Psoas muscle (tissue), 8 donors: ENCODE data around the gene MDFIC. TPM values are rescaled to one million over a fixed set of nuclear protein-coding genes. Genes with fewer than 3 reads are reported as not detected.

Experiments used
- ATAC-seq, 4 donors: fragments of 200-7000 bp; cut with Tn5 transposase; one replicate each; pipeline ENCODE4 v1.9.1; 2020; ENCODE audit warnings: moderate library complexity in 3 of 4, mild to moderate bottlenecking in 2 of 4
- DNase-seq, 2 donors: peaks; one replicate each; pipeline ENCODE4 v3.0.0-alpha.2; 2020
- H3K27ac ChIP-seq: fragments of 200-600 bp; one replicate; pipeline ENCODE4 v1.8.0; 2022
- H3K27me3 ChIP-seq, 3 donors: fragments of 200-600 bp in 1 of 3; one replicate each; pipeline versions ENCODE4 v1.6.1 to v1.8.0; 2013 to 2022; ENCODE audit warnings: low read length in 2 of 3, mild to moderate bottlenecking in 2 of 3, moderate library complexity in 1 of 3; ENCODE audit not compliant: insufficient read depth in 3 of 3
- H3K36me3 ChIP-seq, 2 donors: fragments of 200-600 bp in 1 of 2; one replicate each; pipeline versions ENCODE4 v1.6.1 to v1.8.0; 2013 to 2022; ENCODE audit warnings: low read depth in 1 of 2, mild to moderate bottlenecking in 1 of 2, moderate library complexity in 1 of 2; ENCODE audit not compliant: insufficient read depth in 1 of 2
- H3K4me1 ChIP-seq: fragments of 200-600 bp; one replicate; pipeline ENCODE4 v1.8.0; 2022
- H3K4me3 ChIP-seq: fragments of 200-600 bp; one replicate; pipeline ENCODE4 v1.8.0; 2022; ENCODE audit warnings: mild to moderate bottlenecking
- H3K9me3 ChIP-seq: fragments of 200-600 bp; one replicate; pipeline ENCODE4 v1.8.0; 2022
- CTCF ChIP-seq: fragments of 200-600 bp; IDR thresholded peaks from one replicate; pipeline ENCODE4 v1.8.0; 2022; ENCODE audit warnings: antibody characterized with exemption
- WGBS, 3 donors: extraction: QIAGEN DNeasy Blood & Tissue Kit; methylation state at CpG; one replicate each; pipeline versions ENCODE4 v1.1.6 to v1.1.7; 2013; 5-methylcytosine and 5-hydroxymethylcytosine counted together
- intact Hi-C, 2 donors: fragments of 100-400 bp; cut with DNase I; formaldehyde crosslinking; loops; one replicate each; pipeline versions ENCODE4 v1.11.0 to v1.14.2; 2022
- polyA plus RNA-seq, 3 donors: library from polyadenylated mRNA; stranded (reverse); fragments of 200-250 nt; gene quantifications; one replicate each; pipeline ENCODE4 v1.2.3, GENCODE V29; 2013
- total RNA-seq, 4 donors: library from RNA; stranded (reverse); fragmentation: NEBNext Ultra II Directional in 2 of 4; extraction: Animal tissue kit (Norgen Biotek cat#: 25700) in 2 of 4; gene quantifications; one replicate each; pipeline versions ENCODE4 v1.2.1 to v1.2.4, GENCODE V29; 2021 to 2023
- donor health status: healthy with polysubstance abuse.
- donor health status: DM: no; HTN: no; CAD: no; lungs with moderate emphysema.
- donor health status: Bipolar disorder and iron deficiency.
- donor health status: healthy.
- donor health status: DM: yes; HTN: yes; CAD: no.
- donor health status: DM: no; HTN: no; CAD: no.
- donor health status: DM: no; HTN: no; CAD: no.
- donor health status: DM: yes; HTN: yes; CAD: no.

MDFIC gene
- total and polyA plus RNA-seq, 7 donors, result 2.7 to 14.6 (median 7.1) TPM

GRCh38 chr7:114922652-114923402 is 933 bp downstream of the MDFIC start:
- Histone ChIP-seq H3K4me1 (peaks cover 17% of the 10 kb centered on the region), H3K27ac (peak overlapping the region; percentile 78), H3K4me3 (peak overlapping the region; percentile 78), H3K9me3 (no peaks in the 10 kb centered on the region), H3K36me3 (no peaks in the 10 kb centered on the region), H3K27me3 (no peaks in the 10 kb centered on the region)
- DNase-seq (peak; percentile 26 to 59), ATAC-seq (peak; percentile 53 to 71 (median 68))
- TF ChIP-seq CTCF, result no peak
- WGBS, 3 donors, result 1% methylated on average over 47 to 51 of the region's 51 CpGs
- intact Hi-C loops, result loop anchor here in 1 of 2 donors (5.0 kb wide), 1 partner anchor 64 kb away; no protein-coding TSS in a partner anchor

- Histone ChIP-seq H3K27me3 (no peaks in the 10 kb centered on the region), H3K9me3 (no peaks in the 10 kb centered on the region), H3K36me3 (no peaks in the 10 kb centered on the region), H3K4me3 (peak overlapping the region; percentile 78), H3K27ac (peak overlapping the region; percentile 78), H3K4me1 (peaks cover 17% of the 10 kb centered on the region)
- intact Hi-C loops, result loop anchor here in 1 of 2 donors (5.0 kb wide), 1 partner anchor 64 kb away; no protein-coding TSS in a partner anchor
- no peak for TF ChIP-seq CTCF
- ATAC-seq, result no peak
- no peak for DNase-seq
- 5 to 22% (median 10%) methylated on average over 4 of the region's 4 CpGs for WGBS, 3 donors
These were observed 1.5 kb downstream of the MDFIC start for GRCh38 chr7:114923403-114923713.

GRCh38 chr7:114924038-114924712 is 2.3 kb downstream of the MDFIC start:
- peaks cover 17% of the 10 kb centered on the region for H3K4me1 ChIP-seq
- intact Hi-C loops, result loop anchor here in 1 of 2 donors (5.0 kb wide), 1 partner anchor 63 kb away; no protein-coding TSS in a partner anchor
- no peak for DNase-seq
- no peaks in the 10 kb centered on the region for H3K27me3 ChIP-seq
- no peak for TF ChIP-seq CTCF
- peak overlapping the region; percentile 78 for H3K4me3 ChIP-seq
- no peaks in the 10 kb centered on the region for H3K36me3 ChIP-seq
- 45 to 60% (median 60%) methylated on average over 4 of the region's 4 CpGs for WGBS, 3 donors
- no peaks in the 10 kb centered on the region for H3K9me3 ChIP-seq
- ATAC-seq, result no peak
- H3K27ac ChIP-seq, result peak overlapping the region; percentile 78

GRCh38 chr7:114925434-114925833 is 3.5 kb downstream of the MDFIC start:
- DNase-seq, result no peak
- H3K4me1 ChIP-seq, result peaks cover 20% of the 10 kb centered on the region
- H3K9me3 ChIP-seq, result no peaks in the 10 kb centered on the region
- no peak for ATAC-seq
- no peak overlapping the region for H3K4me3 ChIP-seq
- no peaks in the 10 kb centered on the region for H3K27me3 ChIP-seq
- intact Hi-C loops, result no loop called here
- H3K27ac ChIP-seq, result no peak overlapping the region
- TF ChIP-seq CTCF, result no peak
- H3K36me3 ChIP-seq, result no peaks in the 10 kb centered on the region
